NT2/D1 (cell line): ENCODE measurements around the gene ELANE.

Source experiments
- YY1 ChIP-seq: IDR thresholded peaks from 2 replicates; pipeline ENCODE4 v1.6.1; 2011; ENCODE audit not compliant: insufficient read length, insufficient read depth
- ZNF274 ChIP-seq: IDR thresholded peaks from 2 replicates; pipeline ENCODE4 v1.6.1; 2011; ENCODE audit warnings: mild to moderate bottlenecking, low read depth, low read length

- TF ChIP-seq ZNF274 (no peak), YY1 (no peak)
Measured at GRCh38 chr19:855566-856120, 3.5 kb downstream of the ELANE start.
